Cardiac muscle cell (in vitro differentiated cells and primary cell): Measurements from ENCODE around the gene CELF2. TPM values are rescaled to one million over a fixed set of nuclear protein-coding genes. Genes with fewer than 3 reads are reported as not detected.

Source experiments
- DNase-seq, 2 donors: peaks; one replicate each; pipeline versions ENCODE4 v3.0.0 to v3.0.0-alpha.2; 2010 to 2017; ENCODE audit warnings: low read depth in 1 of 2, low spot score in 1 of 2
- H3K27ac ChIP-seq: fragments of 200-600 bp; sonication (generic); 2 replicates; pipeline ENCODE4 v1.5.1; 2016
- H3K27me3 ChIP-seq: fragments of 200-600 bp; sonication (generic); 2 replicates; pipeline ENCODE4 v1.6.0; 2016; ENCODE audit warnings: control low read depth
- H3K36me3 ChIP-seq: fragments of 200-600 bp; sonication (generic); 2 replicates; pipeline ENCODE4 v1.5.1; 2016; ENCODE audit warnings: control low read depth
- H3K4me1 ChIP-seq: fragments of 200-600 bp; sonication (generic); 2 replicates; pipeline ENCODE4 v1.8.1; 2017; ENCODE audit warnings: low read depth, mild to moderate bottlenecking, mixed run types
- H3K4me3 ChIP-seq: fragments of 200-600 bp; sonication (generic); 2 replicates; pipeline ENCODE4 v1.5.1; 2016; ENCODE audit warnings: mild to moderate bottlenecking
- H3K9me3 ChIP-seq: fragments of 200-600 bp; sonication (generic); 2 replicates; pipeline ENCODE4 v1.5.1; 2017; ENCODE audit warnings: low read depth, mild to moderate bottlenecking, control low read depth
- polyA plus RNA-seq: library from polyadenylated mRNA; unstranded; fragments of >200 nt; fragmentation: Nextera tagmentation; extraction: Ambion mirVana; gene quantifications from 2 replicates; pipeline ENCODE4 v1.2.1, GENCODE V29; 2016
- total RNA-seq: library from RNA; depleted of rRNA; stranded (reverse); fragments of >200 nt; gene quantifications from 2 replicates; pipeline ENCODE4 v1.2.3, GENCODE V29; 2016
- TF ChIP-seq, protein P1 (sequence below): IDR thresholded peaks from 2 replicates; pipeline ENCODE4 v1.5.1; 2012; ENCODE audit warnings: low read depth, mild to moderate bottlenecking, low read length

The CELF2 gene
- total and polyA plus RNA-seq, 2 experiments from 2014 or later: 66.9 to 82.7 TPM

- no peaks in the 10 kb centered on the region for H3K36me3 ChIP-seq
Observed at GRCh38 chr10:11037991-11038390, 20.3 kb downstream of the CELF2 start.

DNA sequence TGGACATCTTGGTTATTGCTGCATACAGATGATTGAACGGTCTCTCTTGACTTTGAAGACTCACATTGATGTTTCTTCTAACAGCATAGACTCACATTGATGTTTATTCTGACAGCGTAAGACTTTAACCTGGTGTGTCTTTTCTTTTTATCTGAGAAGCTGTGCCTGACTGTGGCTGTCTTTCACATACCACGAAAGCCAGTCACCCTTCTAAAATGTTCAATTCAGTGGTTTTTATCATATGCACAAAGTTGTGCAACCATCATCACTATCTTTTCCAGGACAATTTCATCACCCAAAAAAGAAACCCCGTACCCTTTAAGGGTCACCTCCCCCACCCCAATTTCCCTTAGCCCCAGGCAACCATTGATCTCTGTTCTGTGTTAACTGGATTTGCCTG is 24.7 kb downstream of the CELF2 start:
- H3K27me3 ChIP-seq: no peaks in the 10 kb centered on the region
- peak in 1 of 2 donors; percentile 42 for DNase-seq
- no peak overlapping the region for H3K27ac ChIP-seq
- no peak overlapping the region for H3K4me3 ChIP-seq
- H3K36me3 ChIP-seq: no peaks in the 10 kb centered on the region
- peaks cover 13% of the 10 kb centered on the region for H3K4me1 ChIP-seq
- TF ChIP-seq, protein P1, sequence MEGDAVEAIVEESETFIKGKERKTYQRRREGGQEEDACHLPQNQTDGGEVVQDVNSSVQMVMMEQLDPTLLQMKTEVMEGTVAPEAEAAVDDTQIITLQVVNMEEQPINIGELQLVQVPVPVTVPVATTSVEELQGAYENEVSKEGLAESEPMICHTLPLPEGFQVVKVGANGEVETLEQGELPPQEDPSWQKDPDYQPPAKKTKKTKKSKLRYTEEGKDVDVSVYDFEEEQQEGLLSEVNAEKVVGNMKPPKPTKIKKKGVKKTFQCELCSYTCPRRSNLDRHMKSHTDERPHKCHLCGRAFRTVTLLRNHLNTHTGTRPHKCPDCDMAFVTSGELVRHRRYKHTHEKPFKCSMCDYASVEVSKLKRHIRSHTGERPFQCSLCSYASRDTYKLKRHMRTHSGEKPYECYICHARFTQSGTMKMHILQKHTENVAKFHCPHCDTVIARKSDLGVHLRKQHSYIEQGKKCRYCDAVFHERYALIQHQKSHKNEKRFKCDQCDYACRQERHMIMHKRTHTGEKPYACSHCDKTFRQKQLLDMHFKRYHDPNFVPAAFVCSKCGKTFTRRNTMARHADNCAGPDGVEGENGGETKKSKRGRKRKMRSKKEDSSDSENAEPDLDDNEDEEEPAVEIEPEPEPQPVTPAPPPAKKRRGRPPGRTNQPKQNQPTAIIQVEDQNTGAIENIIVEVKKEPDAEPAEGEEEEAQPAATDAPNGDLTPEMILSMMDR: no peak
- H3K9me3 ChIP-seq: no peaks in the 10 kb centered on the region

More at GRCh38 chr10:11037991-11038390, 20.3 kb downstream of the CELF2 start:
- TF ChIP-seq, protein P1: no peak
- Histone ChIP-seq H3K9me3 (no peaks in the 10 kb centered on the region), H3K27ac (no peak overlapping the region), H3K4me3 (no peak overlapping the region), H3K27me3 (no peaks in the 10 kb centered on the region), H3K4me1 (peaks cover 26% of the 10 kb centered on the region)
- no peak for DNase-seq

- Histone ChIP-seq H3K4me3 (no peak overlapping the region), H3K9me3 (no peaks in the 10 kb centered on the region), H3K4me1 (peaks cover 14% of the 10 kb centered on the region), H3K27me3 (no peaks in the 10 kb centered on the region), H3K27ac (no peak overlapping the region), H3K36me3 (no peaks in the 10 kb centered on the region)
- TF ChIP-seq, protein P1: no peak
- no peak for DNase-seq
Observed at GRCh38 chr10:11043039-11043438, 25.4 kb downstream of the CELF2 start.

- H3K36me3 ChIP-seq: no peaks in the 10 kb centered on the region
- TF ChIP-seq, protein P1: no peak
- no peak overlapping the region for H3K27ac ChIP-seq
Observed at GRCh38 chr10:11043446-11044127, 25.9 kb downstream of the CELF2 start.

GRCh38 chr10:11045487-11045886 is 27.8 kb downstream of the CELF2 start:
- TF ChIP-seq, protein P1: no peak
- no peak overlapping the region for H3K4me3 ChIP-seq
- no peaks in the 10 kb centered on the region for H3K27me3 ChIP-seq
- DNase-seq: no peak
- H3K27ac ChIP-seq: no peak overlapping the region
- peaks cover 32% of the 10 kb centered on the region for H3K4me1 ChIP-seq
- no peaks in the 10 kb centered on the region for H3K36me3 ChIP-seq
- H3K9me3 ChIP-seq: no peaks in the 10 kb centered on the region

More at GRCh38 chr10:11043446-11044127, 25.9 kb downstream of the CELF2 start:
- H3K9me3 ChIP-seq: no peaks in the 10 kb centered on the region
- H3K27me3 ChIP-seq: no peaks in the 10 kb centered on the region
- H3K4me3 ChIP-seq: no peak overlapping the region
- peaks cover 14% of the 10 kb centered on the region for H3K4me1 ChIP-seq
- no peak for DNase-seq
